Spleen (tissue), 11 donors: Measurements from ENCODE around the gene PPARA. TPM values are rescaled to one million over a fixed set of nuclear protein-coding genes. Genes with fewer than 3 reads are reported as not detected.

Experiments used
- DNase-seq: peaks from one replicate; pipeline ENCODE4 v3.0.0-alpha.2; 2020
- H3K27ac ChIP-seq, 8 donors: fragments of 200-600 bp; sonication (generic) in 7 of 8; 1 replicate in 4 of 8; 2 replicates in 4 of 8; pipeline versions ENCODE4 v1.5.0 to v1.8.0; 2016 to 2021; ENCODE audit warnings: inconsistent platforms in 4 of 8, mild to moderate bottlenecking in 4 of 8, moderate library complexity in 1 of 8
- H3K27me3 ChIP-seq, 7 donors: fragments of 200-600 bp; sonication (generic) in 6 of 7; replicated peaks in 1 of 7; 1 replicate in 4 of 7; 2 replicates in 3 of 7; pipeline versions ENCODE4 v1.5.0 to v1.8.0; 2016 to 2021; ENCODE audit warnings: inconsistent platforms in 3 of 7, mild to moderate bottlenecking in 1 of 7
- H3K36me3 ChIP-seq, 6 donors: fragments of 200-600 bp; sonication (generic) in 5 of 6; 1 replicate in 4 of 6; 2 replicates in 2 of 6; pipeline versions ENCODE4 v1.5.0 to v1.8.0; 2016 to 2021; ENCODE audit warnings: inconsistent platforms in 2 of 6
- H3K4me1 ChIP-seq, 6 donors: fragments of 200-600 bp; sonication (generic) in 5 of 6; 1 replicate in 3 of 6; 2 replicates in 3 of 6; pipeline versions ENCODE4 v1.5.0 to v1.8.0; 2016 to 2021; ENCODE audit warnings: inconsistent platforms in 3 of 6
- H3K4me3 ChIP-seq, 8 donors: fragments of 200-600 bp; sonication (generic) in 7 of 8; 1 replicate in 4 of 8; 2 replicates in 4 of 8; pipeline versions ENCODE4 v1.5.0 to v1.8.0; 2016 to 2021; ENCODE audit warnings: inconsistent platforms in 4 of 8, mild to moderate bottlenecking in 4 of 8, moderate library complexity in 2 of 8
- H3K9me3 ChIP-seq, 8 donors: fragments of 200-600 bp; sonication (generic) in 7 of 8; 1 replicate in 4 of 8; 2 replicates in 4 of 8; pipeline versions ENCODE4 v1.5.0 to v1.8.0; 2016 to 2021; ENCODE audit warnings: inconsistent platforms in 4 of 8
- CTCF ChIP-seq, 11 experiments: fragments of 200-600 bp in 7 of 11; fragments of 450-650 bp in 4 of 11; sonication (generic) in 4 of 11; IDR thresholded peaks in 8 of 11; conservative IDR thresholded peaks in 3 of 11; 1 replicate in 7 of 11; 2 replicates in 4 of 11; pipeline versions ENCODE4 v1.4.0 to v1.8.0; 2016 to 2021; ENCODE audit warnings: antibody characterized with exemption in 11 of 11, inconsistent platforms in 4 of 11, mild to moderate bottlenecking in 1 of 11
- POLR2A ChIP-seq, 3 donors: fragments of 450-650 bp; IDR thresholded peaks; one replicate each; pipeline ENCODE4 v1.5.1; 2017; ENCODE audit warnings: antibody characterized with exemption in 3 of 3, mild to moderate bottlenecking in 1 of 3
- POLR2AphosphoS5 ChIP-seq, 3 donors: sonication (generic); formaldehyde crosslinking; IDR thresholded peaks; one replicate each; pipeline ENCODE4 v1.5.1; 2017; ENCODE audit warnings: antibody characterized with exemption in 3 of 3
- WGBS, 5 donors: extraction: QIAGEN DNeasy Blood & Tissue Kit in 3 of 5; methylation state at CpG; one replicate each; pipeline versions ENCODE4 v1.1.5 to v1.1.7; 2013 to 2018; 5-methylcytosine and 5-hydroxymethylcytosine counted together
- intact Hi-C: fragments of 100-400 bp; cut with DNase I; formaldehyde crosslinking; loops from one replicate; pipeline ENCODE4 v1.15.0; 2023; ENCODE audit warnings: low total_unique reads
- polyA plus RNA-seq, 3 donors: library from polyadenylated mRNA; stranded (reverse); fragments of 200-250 nt; gene quantifications; one replicate each; pipeline ENCODE4 v1.2.1, GENCODE V29; 2013
- total RNA-seq, 7 donors: library from RNA; depleted of rRNA in 3 of 7; stranded (reverse); fragments of >200 nt in 3 of 7; fragmentation: NEBNext Ultra II Directional in 4 of 7; extraction: Animal tissue kit (Norgen Biotek cat#: 25700) in 4 of 7; gene quantifications; one replicate each; pipeline versions ENCODE4 v1.1.0 to v1.2.1, GENCODE V29; 2016 to 2021
- donor health status: healthy with polysubstance abuse.
- donor health status: DM: no; HTN: no; CAD: no; lungs with moderate emphysema.
- donor health status: DM: no; HTN: no; CAD: no.
- donor health status: Bipolar disorder and iron deficiency.
- donor health status: healthy.
- donor health status: DM: no; HTN: no; CAD: no.
- donor health status: DM: yes; HTN: yes; CAD: no.

Gene PPARA
- total and polyA plus RNA-seq, 10 donors: 2.0 to 40.9 (median 22.6) TPM

GRCh38 chr22:46107753-46108563 is 42.4 kb upstream of the PPARA start:
- Histone ChIP-seq H3K27me3 (no peaks in the 10 kb centered on the region), H3K27ac (peak overlapping the region; percentile 19 to 98 (median 81)), H3K9me3 (no peaks in the 10 kb centered on the region), H3K36me3 (peaks cover 0 to 100% (median 52%) of the 10 kb centered on the region in 6 donors), H3K4me3 (no peak overlapping the region), H3K4me1 (peaks cover 49 to 99% (median 92%) of the 10 kb centered on the region in 6 donors)
- DNase-seq: no peak
- WGBS, 5 donors: 57 to 82% (median 77%) methylated on average over 16 to 22 of the region's 22 CpGs
- intact Hi-C loops: no loop called here
- TF ChIP-seq POLR2AphosphoS5 (IDR thresholded peaks at IDR 0.05) (peak in 2 of 3 donors; percentile 41 to 49), CTCF (IDR thresholded peaks at IDR 0.05 in 8 of 11, conservative IDR thresholded peaks at IDR 0.05 in 3 of 11) (no peak), POLR2A (IDR thresholded peaks at IDR 0.05) (no peak)

GRCh38 chr22:46108564-46109473 is 41.5 kb upstream of the PPARA start:
- no peak for TF ChIP-seq POLR2A (IDR thresholded peaks at IDR 0.05)
- peak in 2 of 3 donors; percentile 51 to 55 for TF ChIP-seq POLR2AphosphoS5 (IDR thresholded peaks at IDR 0.05)
- peak in 1 of 11 experiments; percentile 8 for TF ChIP-seq CTCF (IDR thresholded peaks at IDR 0.05 in 8 of 11, conservative IDR thresholded peaks at IDR 0.05 in 3 of 11)
- no peaks in the 10 kb centered on the region for H3K27me3 ChIP-seq
- H3K36me3 ChIP-seq: peaks cover 0 to 100% (median 51%) of the 10 kb centered on the region in 6 donors
- 55 to 70% (median 56%) methylated on average over 13 to 20 of the region's 20 CpGs for WGBS, 5 donors
- H3K9me3 ChIP-seq: no peaks in the 10 kb centered on the region
- H3K4me1 ChIP-seq: peaks cover 49 to 99% (median 89%) of the 10 kb centered on the region in 6 donors
- H3K4me3 ChIP-seq: no peak overlapping the region
- intact Hi-C loops: no loop called here
- no peak for DNase-seq
- H3K27ac ChIP-seq: peak overlapping the region; percentile 19 to 98 (median 81)

GRCh38 chr22:46109474-46110003 is 40.8 kb upstream of the PPARA start:
- Histone ChIP-seq H3K4me3 (no peak overlapping the region), H3K36me3 (peaks cover 0 to 100% (median 52%) of the 10 kb centered on the region in 6 donors), H3K4me1 (peaks cover 49 to 99% (median 86%) of the 10 kb centered on the region in 6 donors), H3K27ac (peak overlapping the region in 5 of 8 donors; percentile 78 to 98 (median 87)), H3K9me3 (no peaks in the 10 kb centered on the region), H3K27me3 (no peaks in the 10 kb centered on the region)
- no peak for DNase-seq
- intact Hi-C loops: no loop called here
- WGBS, 5 donors: 79 to 92% (median 83%) methylated on average over 13 of the region's 13 CpGs
- TF ChIP-seq POLR2AphosphoS5 (IDR thresholded peaks at IDR 0.05) (peak in 1 of 3 donors; percentile 18), POLR2A (IDR thresholded peaks at IDR 0.05) (no peak)

- H3K27ac ChIP-seq: peak overlapping the region in 7 of 8 donors; percentile 17 to 98 (median 84)
- intact Hi-C loops: no loop called here
- no peak for DNase-seq
- peaks cover 0 to 95% (median 52%) of the 10 kb centered on the region in 6 donors for H3K36me3 ChIP-seq
- peaks cover 45 to 99% (median 84%) of the 10 kb centered on the region in 6 donors for H3K4me1 ChIP-seq
- H3K4me3 ChIP-seq: no peak overlapping the region
- no peaks in the 10 kb centered on the region for H3K9me3 ChIP-seq
- 75 to 90% (median 83%) methylated on average over 4 to 9 of the region's 9 CpGs for WGBS, 5 donors
- no peaks in the 10 kb centered on the region for H3K27me3 ChIP-seq
- TF ChIP-seq POLR2AphosphoS5 (IDR thresholded peaks at IDR 0.05) (peak in 1 of 3 donors; percentile 39), CTCF (IDR thresholded peaks at IDR 0.05 in 8 of 11, conservative IDR thresholded peaks at IDR 0.05 in 3 of 11) (no peak), POLR2A (IDR thresholded peaks at IDR 0.05) (no peak)
Measured at GRCh38 chr22:46110215-46110614, 40.1 kb upstream of the PPARA start.
